Neural crest cell (in vitro differentiated cells): ENCODE measurements around the gene PLTP. TPM values are rescaled to one million over a fixed set of nuclear protein-coding genes. Genes with fewer than 3 reads are reported as not detected.

ENCODE experiments used
- DNase-seq: peaks from one replicate; pipeline ENCODE4 v3.0.0; 2021; ENCODE audit warnings: low read depth, mixed read lengths, low spot score
- H3K27ac Mint-ChIP-seq: one replicate; pipeline ENCODE4 v1.8.0; 2021; ENCODE audit warnings: mild to moderate bottlenecking, mixed read lengths; ENCODE audit not compliant: unreplicated experiment
- H3K27me3 Mint-ChIP-seq: 2 replicates; pipeline ENCODE4 v1.8.0; 2021; ENCODE audit warnings: low read depth, mild to moderate bottlenecking, mixed read lengths
- H3K36me3 Mint-ChIP-seq: 2 replicates; pipeline ENCODE4 v1.8.0; 2021; ENCODE audit warnings: low read depth, mild to moderate bottlenecking, mixed read lengths
- H3K4me1 Mint-ChIP-seq: 2 replicates; pipeline ENCODE4 v1.8.0; 2021; ENCODE audit warnings: mixed read lengths
- H3K4me3 Mint-ChIP-seq: one replicate; pipeline ENCODE4 v1.8.0; 2021; ENCODE audit warnings: mild to moderate bottlenecking, mixed read lengths
- H3K9me3 Mint-ChIP-seq: 2 replicates; pipeline ENCODE4 v1.8.0; 2021; ENCODE audit warnings: mixed read lengths
- CTCF ChIP-seq: fragments of 200-600 bp; sonication (generic); conservative IDR thresholded peaks from 2 replicates; pipeline ENCODE4 v1.5.0; 2021; ENCODE audit warnings: antibody characterized with exemption, mild to moderate bottlenecking
- total RNA-seq: library from RNA; stranded (reverse); gene quantifications from 2 replicates; pipeline ENCODE4 v1.2.1, GENCODE V29; 2021

PLTP gene
- total RNA-seq, 1 donor from 2014 or later, result 61.0 TPM

GRCh38 chr20:45940469-45940868 is 28.5 kb upstream of the PLTP start:
- H3K4me3 Mint-ChIP-seq, result no peak overlapping the region
- H3K27me3 Mint-ChIP-seq, result no peaks in the 10 kb centered on the region
- peaks cover 12% of the 10 kb centered on the region for H3K4me1 Mint-ChIP-seq
- no peak for TF ChIP-seq CTCF
- no peak overlapping the region for H3K27ac Mint-ChIP-seq
- peaks cover 12% of the 10 kb centered on the region for H3K36me3 Mint-ChIP-seq
- DNase-seq, result no peak
- H3K9me3 Mint-ChIP-seq, result no peaks in the 10 kb centered on the region

- no peak overlapping the region for H3K27ac Mint-ChIP-seq
- H3K4me1 Mint-ChIP-seq, result peaks cover 16% of the 10 kb centered on the region
- no peaks in the 10 kb centered on the region for H3K9me3 Mint-ChIP-seq
- no peaks in the 10 kb centered on the region for H3K27me3 Mint-ChIP-seq
- no peak for TF ChIP-seq CTCF
- no peak for DNase-seq
- peak overlapping the region; percentile 52 for H3K4me3 Mint-ChIP-seq
- H3K36me3 Mint-ChIP-seq, result peaks cover 12% of the 10 kb centered on the region
Measured at GRCh38 chr20:45940053-45940452, 28.1 kb upstream of the PLTP start.

GRCh38 chr20:45938727-45939438 is 26.9 kb upstream of the PLTP start:
- H3K27ac Mint-ChIP-seq, result no peak overlapping the region
- DNase-seq, result no peak
- H3K4me3 Mint-ChIP-seq, result no peak overlapping the region
- H3K9me3 Mint-ChIP-seq, result no peaks in the 10 kb centered on the region
- peaks cover 22% of the 10 kb centered on the region for H3K4me1 Mint-ChIP-seq
- H3K36me3 Mint-ChIP-seq, result peaks cover 8% of the 10 kb centered on the region
- TF ChIP-seq CTCF, result no peak
- peaks cover 5% of the 10 kb centered on the region for H3K27me3 Mint-ChIP-seq

GRCh38 chr20:45937765-45938164 is 25.8 kb upstream of the PLTP start:
- DNase-seq, result no peak
- H3K36me3 Mint-ChIP-seq, result peaks cover 8% of the 10 kb centered on the region
- peak overlapping the region; percentile 57 for H3K4me3 Mint-ChIP-seq
- H3K27me3 Mint-ChIP-seq, result peaks cover 7% of the 10 kb centered on the region
- no peak overlapping the region for H3K27ac Mint-ChIP-seq
- H3K9me3 Mint-ChIP-seq, result no peaks in the 10 kb centered on the region
- TF ChIP-seq CTCF, result no peak
- H3K4me1 Mint-ChIP-seq, result peaks cover 31% of the 10 kb centered on the region

- peak overlapping the region; percentile 96 for H3K4me3 Mint-ChIP-seq
- H3K36me3 Mint-ChIP-seq, result peaks cover 8% of the 10 kb centered on the region
- peaks cover 31% of the 10 kb centered on the region for H3K4me1 Mint-ChIP-seq
- DNase-seq, result no peak
- H3K9me3 Mint-ChIP-seq, result no peaks in the 10 kb centered on the region
- H3K27ac Mint-ChIP-seq, result peak overlapping the region; percentile 70
- no peak for TF ChIP-seq CTCF
- H3K27me3 Mint-ChIP-seq, result peaks cover 7% of the 10 kb centered on the region
Measured at GRCh38 chr20:45935416-45936046, 23.6 kb upstream of the PLTP start.
